ENCODE results near the gene SMPD3. TPM values are rescaled to one million over a fixed set of nuclear protein-coding genes. Genes with fewer than 3 reads are reported as not detected.

SMPD3 gene
- total RNA-seq, 4 donors from 2014 or later, result 19.0 to 353 (median 206) TPM

- no peak for TF ChIP-seq POLR2A (IDR thresholded peaks at IDR 0.05)
- TF ChIP-seq CTCF (IDR thresholded peaks at IDR 0.05), result no peak
- no peak overlapping the region for H3K4me3 ChIP-seq
- peak overlapping the region in 1 of 4 donors; percentile 31 for H3K27ac ChIP-seq
- no peaks in the 10 kb centered on the region for H3K9me3 ChIP-seq
- peaks cover 0 to 61% (median 0%) of the 10 kb centered on the region in 3 donors for H3K36me3 ChIP-seq
- H3K4me1 ChIP-seq, result peaks cover 0 to 20% (median 10%) of the 10 kb centered on the region in 4 donors
- H3K27me3 ChIP-seq, result no peaks in the 10 kb centered on the region
- DNase-seq, result no peak
Measured at GRCh38 chr16:68371276-68371651, 77.0 kb downstream of the SMPD3 start.

GRCh38 chr16:68370581-68371275 is 77.6 kb downstream of the SMPD3 start:
- peaks cover 0 to 61% (median 0%) of the 10 kb centered on the region in 3 donors for H3K36me3 ChIP-seq

GRCh38 chr16:68369697-68370580 is 78.4 kb downstream of the SMPD3 start:
- H3K4me1 ChIP-seq, result peaks cover 0 to 25% (median 13%) of the 10 kb centered on the region in 4 donors
- H3K9me3 ChIP-seq, result no peaks in the 10 kb centered on the region
- no peak overlapping the region for H3K4me3 ChIP-seq
- H3K36me3 ChIP-seq, result peaks cover 0 to 61% (median 0%) of the 10 kb centered on the region in 3 donors
- no peaks in the 10 kb centered on the region for H3K27me3 ChIP-seq
- DNase-seq, result peak in 2 of 3 donors; percentile 60 to 70
- no peak for TF ChIP-seq CTCF (IDR thresholded peaks at IDR 0.05)
- TF ChIP-seq POLR2A (IDR thresholded peaks at IDR 0.05), result no peak
- peak overlapping the region in 1 of 4 donors; percentile 57 for H3K27ac ChIP-seq

More at GRCh38 chr16:68370581-68371275, 77.6 kb downstream of the SMPD3 start:
- TF ChIP-seq CTCF (IDR thresholded peaks at IDR 0.05), result no peak
- TF ChIP-seq POLR2A (IDR thresholded peaks at IDR 0.05), result no peak
- Histone ChIP-seq H3K4me1 (peaks cover 0 to 20% (median 10%) of the 10 kb centered on the region in 4 donors), H3K4me3 (no peak overlapping the region), H3K9me3 (no peaks in the 10 kb centered on the region), H3K27ac (peak overlapping the region in 1 of 4 donors; percentile 31), H3K27me3 (no peaks in the 10 kb centered on the region)
- DNase-seq, result peak in 2 of 3 donors; percentile 67 to 77

GRCh38 chr16:68369168-68369567 is 79.1 kb downstream of the SMPD3 start:
- TF ChIP-seq CTCF (IDR thresholded peaks at IDR 0.05) (no peak), POLR2A (IDR thresholded peaks at IDR 0.05) (no peak)
- H3K4me1 ChIP-seq, result peaks cover 0 to 27% (median 14%) of the 10 kb centered on the region in 4 donors
- DNase-seq, result no peak
- no peak overlapping the region for H3K4me3 ChIP-seq
- no peaks in the 10 kb centered on the region for H3K27me3 ChIP-seq
- no peaks in the 10 kb centered on the region for H3K9me3 ChIP-seq
- H3K36me3 ChIP-seq, result peaks cover 0 to 68% (median 0%) of the 10 kb centered on the region in 3 donors
- peak overlapping the region in 1 of 4 donors; percentile 57 for H3K27ac ChIP-seq

GRCh38 chr16:68368301-68368888 is 79.9 kb downstream of the SMPD3 start:
- H3K27me3 ChIP-seq, result no peaks in the 10 kb centered on the region
- H3K9me3 ChIP-seq, result no peaks in the 10 kb centered on the region
- peaks cover 0 to 27% (median 14%) of the 10 kb centered on the region in 4 donors for H3K4me1 ChIP-seq
- TF ChIP-seq CTCF (IDR thresholded peaks at IDR 0.05) (no peak), POLR2A (IDR thresholded peaks at IDR 0.05) (no peak)
- DNase-seq, result peak in 1 of 3 donors; percentile 30
- H3K36me3 ChIP-seq, result peaks cover 0 to 69% (median 0%) of the 10 kb centered on the region in 3 donors
- no peak overlapping the region for H3K27ac ChIP-seq
- H3K4me3 ChIP-seq, result peak overlapping the region in 1 of 4 donors; percentile 1
